GM12875 (cell line): ENCODE results near the gene ZC3H12C.

Experiments
- H3K4me3 ChIP-seq: one replicate; pipeline ENCODE4 v1.5.1; 2011; ENCODE audit warnings: low read depth, low read length, control low read depth
- CTCF ChIP-seq: IDR thresholded peaks from 2 replicates; pipeline ENCODE4 v1.5.1; 2011; ENCODE audit warnings: low read depth, mild to moderate bottlenecking, control low read depth, inconsistent platforms, low read length, moderate library complexity, borderline replicate concordance; ENCODE audit not compliant: insufficient read depth

Gene ZC3H12C

DNA sequence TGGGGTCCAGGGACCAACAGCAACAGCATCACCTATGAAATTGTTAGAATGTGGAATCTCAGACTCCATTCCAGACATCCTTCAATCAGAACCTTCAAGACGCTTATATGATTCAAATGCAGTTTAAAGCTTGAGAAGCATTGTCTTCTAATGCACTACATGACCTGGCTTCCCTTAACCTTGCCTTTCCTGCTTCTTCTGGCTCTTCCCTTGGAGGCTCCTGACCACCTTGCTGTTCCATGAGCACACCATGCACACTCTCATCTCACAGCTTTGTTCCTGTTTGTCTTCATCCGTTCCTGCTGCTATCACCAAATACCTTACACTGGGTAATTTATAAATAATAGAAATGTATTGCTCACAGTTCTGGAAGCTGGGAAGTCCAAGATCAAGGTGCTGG, 26.1 kb downstream of the ZC3H12C start:
- H3K4me3 ChIP-seq: no peak overlapping the region
- no peak for TF ChIP-seq CTCF

GRCh38 chr11:110121204-110121603, 28.0 kb downstream of the ZC3H12C start:
- no peak for TF ChIP-seq CTCF
- no peak overlapping the region for H3K4me3 ChIP-seq

GRCh38 chr11:110123003-110123402, 29.8 kb downstream of the ZC3H12C start:
- H3K4me3 ChIP-seq: no peak overlapping the region
- no peak for TF ChIP-seq CTCF

DNA sequence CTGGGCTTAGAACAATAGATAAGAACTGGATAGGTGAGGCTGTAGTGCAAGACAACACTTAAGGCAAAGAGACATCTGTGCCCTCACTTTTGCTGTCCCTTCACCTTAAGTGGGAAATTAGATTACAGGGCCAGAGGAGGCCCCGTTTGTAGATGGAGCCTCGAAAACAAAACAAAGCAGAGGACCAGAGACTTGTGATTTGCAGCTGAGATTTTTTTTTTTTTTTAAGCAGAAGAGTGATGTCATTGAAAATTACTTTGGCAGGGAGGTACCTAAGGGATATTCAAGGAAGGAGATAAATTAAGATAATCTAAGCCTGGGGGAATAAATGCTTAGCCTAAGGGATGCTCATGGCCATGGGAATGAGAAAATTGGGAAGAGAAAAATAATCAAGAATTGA, 31.4 kb downstream of the ZC3H12C start:
- TF ChIP-seq CTCF: no peak
- no peak overlapping the region for H3K4me3 ChIP-seq

DNA sequence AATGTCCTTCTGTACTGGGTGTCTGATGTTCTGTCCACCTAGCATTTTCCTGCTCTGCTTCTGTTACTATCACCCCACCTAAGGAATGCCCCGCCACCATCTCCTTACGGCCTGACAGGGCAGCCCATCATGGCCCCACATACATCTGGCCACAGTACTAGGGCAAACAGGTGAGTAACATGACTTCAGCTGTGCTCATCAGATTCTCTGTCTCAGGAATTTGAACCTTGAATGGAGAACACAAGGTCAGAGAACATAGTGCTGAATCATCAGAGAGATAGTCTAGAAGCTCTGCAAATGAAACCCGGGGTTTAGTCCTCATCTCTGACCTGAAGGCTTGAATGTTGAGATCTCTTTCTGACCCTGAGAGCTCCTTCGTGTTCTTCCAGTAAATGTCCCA, 32.4 kb downstream of the ZC3H12C start:
- TF ChIP-seq CTCF: no peak
- H3K4me3 ChIP-seq: no peak overlapping the region

DNA sequence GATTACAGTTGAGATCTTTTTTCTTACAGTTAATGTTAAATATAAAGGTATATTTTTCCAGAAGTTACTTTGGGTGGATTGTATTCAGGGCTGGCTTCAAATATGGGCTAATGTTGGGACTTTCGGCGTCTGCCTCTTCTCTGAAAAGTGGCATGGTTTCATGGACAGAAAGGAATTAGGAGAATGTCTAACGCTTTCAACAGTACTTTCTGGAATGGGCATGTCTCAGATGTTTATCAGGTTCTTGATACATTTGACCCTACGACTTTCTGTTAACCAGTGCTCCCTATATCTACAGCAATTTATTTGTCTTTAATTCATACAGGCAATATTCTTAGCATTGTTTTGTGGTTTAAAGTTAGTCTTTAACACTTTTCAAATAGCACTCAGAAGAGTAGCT, 33.7 kb downstream of the ZC3H12C start:
- no peak for TF ChIP-seq CTCF
- H3K4me3 ChIP-seq: no peak overlapping the region

GRCh38 chr11:110128161-110128560, 35.0 kb downstream of the ZC3H12C start:
- no peak overlapping the region for H3K4me3 ChIP-seq
- no peak for TF ChIP-seq CTCF
